Fibroblast of lung (primary cell): ENCODE measurements around the gene TUG1.

Experiments
- CTCF ChIP-seq, 2 donors: IDR thresholded peaks in 1 of 2; conservative IDR thresholded peaks in 1 of 2; 1 replicate in 1 of 2; 2 replicates in 1 of 2; pipeline ENCODE4 v1.5.1; 2011 to 2012; ENCODE audit warnings: low read length in 2 of 2, control low read depth in 1 of 2, inconsistent platforms in 1 of 2, low read depth in 1 of 2, mild to moderate bottlenecking in 1 of 2
- EZH2 ChIP-seq: IDR thresholded peaks from 2 replicates; pipeline ENCODE4 v1.5.1; 2012; ENCODE audit warnings: low read length, control low read depth, mild to moderate bottlenecking; ENCODE audit errors: missing control alignments

GRCh38 chr22:30949934-30950660 is 19.0 kb upstream of the TUG1 start:
- peak in 1 of 2 donors; percentile 14 for TF ChIP-seq CTCF (conservative IDR thresholded peaks at IDR 0.05 in 1 of 2, IDR thresholded peaks at IDR 0.05 in 1 of 2; ENCODE audit: low read depth in 1 of 2, low read length in 2 of 2)
- TF ChIP-seq EZH2, result no peak
